Measurements from ENCODE around the gene DMD.

GRCh38 chrX:31921236-31921635 lies 1290.1 kb downstream of the DMD start:
- no peak for TF ChIP-seq EZH2 (IDR thresholded peaks at IDR 0.05)
- TF ChIP-seq FOXP2 (optimal IDR thresholded peaks at IDR 0.05; ENCODE audit: control extremely low read depth, extremely low read length, insufficient read depth), result no peak
